ENCODE measurements around the gene SETD1A.
"Not testable (repeated sequence)": the region's sequence is repeated elsewhere in the genome, so short reads cannot be mapped to it uniquely, and the experiment has no call there.

SETD1A gene

DNA sequence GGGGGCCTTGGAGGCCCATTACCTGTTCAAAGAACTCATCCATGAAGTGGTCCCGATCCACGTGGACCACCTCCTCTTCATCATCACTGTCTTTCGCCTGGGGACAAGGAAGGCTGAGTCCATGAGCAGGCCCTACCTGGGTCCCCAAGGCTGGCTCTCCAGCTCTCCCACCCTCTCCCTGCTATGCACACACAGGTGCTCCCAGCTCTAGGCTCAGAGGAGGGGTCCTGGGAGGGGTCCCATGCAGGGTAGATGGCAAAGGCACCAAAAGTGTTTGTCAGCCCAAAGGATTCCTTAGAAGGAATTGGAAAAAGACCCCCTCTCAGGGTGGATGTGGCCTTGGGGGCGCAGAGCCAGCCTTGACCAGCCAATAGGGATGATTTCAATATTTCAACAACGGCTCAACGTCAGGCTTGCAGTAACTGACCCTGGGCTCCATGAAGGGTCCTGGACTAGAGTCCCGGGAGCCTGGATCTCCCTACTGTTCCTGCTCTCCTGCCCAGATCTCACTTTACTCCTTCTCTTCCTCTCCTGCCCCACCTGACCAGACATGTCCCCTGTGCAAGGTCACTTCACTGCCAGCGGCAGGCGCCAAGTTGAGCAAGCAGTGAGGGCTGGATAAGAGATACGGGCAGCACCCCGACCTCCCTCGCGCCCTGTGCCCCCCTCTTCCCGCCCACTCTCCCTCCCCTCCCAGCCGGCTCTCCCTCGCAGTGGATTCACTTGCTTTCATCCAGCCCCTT, 44.1 kb downstream of the SETD1A start:
- DNase-seq: no peak

GRCh38 chr16:31002250-31002700, 44.7 kb downstream of the SETD1A start:
- no peak for DNase-seq

DNA sequence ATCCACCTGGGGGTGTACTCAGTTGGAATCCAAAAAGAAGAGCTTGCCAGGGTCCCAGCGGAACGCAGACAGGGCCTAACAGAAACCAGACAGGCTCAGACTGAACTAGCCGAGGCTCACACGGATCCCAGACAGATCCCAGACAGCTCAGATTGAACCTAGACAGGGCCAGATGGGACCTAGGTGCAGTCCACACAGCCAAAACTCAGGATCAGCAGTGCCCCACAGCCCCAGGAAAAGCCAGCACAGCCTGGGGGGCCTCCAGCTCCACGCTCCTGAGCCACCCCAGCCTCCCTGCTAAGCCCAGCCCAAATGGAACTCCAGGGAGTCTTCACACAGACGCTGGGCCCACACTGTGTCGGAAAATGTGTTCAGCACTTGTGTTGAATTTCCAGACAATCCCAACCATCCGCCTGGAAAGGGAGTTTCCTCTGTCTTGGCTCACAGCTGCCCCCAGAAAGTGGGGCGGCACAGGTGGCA, 45.3 kb downstream of the SETD1A start:
- no peak for DNase-seq

DNA sequence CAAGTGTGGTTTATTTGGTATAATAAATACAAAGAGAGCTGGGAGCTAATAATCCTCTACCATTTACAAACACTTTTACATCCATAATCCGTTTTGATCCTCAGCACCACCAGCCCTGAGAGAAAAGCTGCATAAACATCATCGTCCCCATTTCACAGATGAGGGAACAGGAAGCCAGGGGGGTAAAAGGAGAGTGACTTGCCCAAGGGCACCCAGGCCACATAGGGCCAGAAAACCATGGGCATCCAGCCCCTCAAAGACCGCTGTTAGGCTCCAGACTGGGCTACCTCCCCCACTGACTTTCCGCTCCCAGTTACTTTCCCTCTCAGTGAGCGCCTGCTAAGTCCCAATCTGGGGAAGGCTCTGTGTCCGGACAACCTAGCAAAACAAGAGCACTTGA, 46.2 kb downstream of the SETD1A start:
- DNase-seq: no peak

- no peak for DNase-seq
Measured at GRCh38 chr16:31004658-31005057, 47.1 kb downstream of the SETD1A start.

DNA sequence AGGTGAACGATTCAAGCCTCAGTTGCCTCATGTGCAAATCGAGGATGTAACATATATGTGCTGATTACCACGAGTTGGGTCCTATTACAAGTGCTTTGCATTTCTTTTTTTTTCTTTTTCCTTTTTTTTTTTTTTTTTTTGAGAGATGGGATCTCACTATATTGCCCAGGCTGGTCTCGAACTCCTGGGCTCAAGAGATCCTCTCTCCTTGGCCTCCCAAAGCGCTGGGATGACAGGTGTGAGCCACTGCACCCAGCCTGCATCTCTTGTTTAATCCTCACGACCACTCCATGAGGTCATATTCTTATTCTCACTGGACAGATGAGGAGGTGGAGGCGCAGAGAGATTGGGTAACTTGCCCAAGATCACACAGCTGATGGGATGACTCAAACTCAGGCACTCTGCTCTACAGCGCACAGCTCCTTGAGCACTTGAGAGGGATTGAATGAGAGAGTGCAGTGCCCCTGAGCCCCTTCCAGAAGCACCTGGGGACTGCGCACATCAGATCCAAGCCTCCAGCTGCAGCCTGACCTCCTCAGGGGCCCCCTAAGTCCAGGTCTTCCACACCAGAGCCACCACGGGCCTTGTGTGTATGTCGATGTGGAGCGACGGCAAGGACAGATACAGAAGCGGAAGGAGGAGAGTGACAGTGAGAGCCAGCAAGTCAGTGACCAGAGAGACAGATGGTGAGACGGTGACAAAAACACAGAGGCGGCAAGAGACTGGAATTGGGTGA, 48.0 kb downstream of the SETD1A start:
- DNase-seq: no peak

DNA sequence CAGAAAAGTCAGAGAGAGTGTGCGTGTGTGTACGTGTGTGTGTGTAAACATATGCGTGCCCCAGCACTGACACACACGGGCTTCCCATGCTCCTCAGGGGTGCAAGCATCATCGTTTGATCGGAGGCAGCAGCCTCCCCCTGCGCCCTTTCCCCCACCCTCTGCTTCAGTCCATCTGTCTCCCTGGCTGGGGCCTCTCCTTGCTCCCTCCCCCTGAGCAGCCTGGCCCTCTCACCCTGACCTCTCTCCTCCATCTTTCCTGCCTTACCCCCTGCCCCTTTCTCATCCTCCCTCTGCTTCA, 48.5 kb downstream of the SETD1A start:
- DNase-seq: no peak

GRCh38 chr16:31006589-31006988, 49.0 kb downstream of the SETD1A start:
- DNase-seq: no peak

GRCh38 chr16:31007684-31008083, 50.1 kb downstream of the SETD1A start:
- DNase-seq: no peak

GRCh38 chr16:31008149-31008548, 50.6 kb downstream of the SETD1A start:
- DNase-seq: no peak

- no peak for DNase-seq
Measured at GRCh38 chr16:31008551-31008950, 51.0 kb downstream of the SETD1A start.

DNA sequence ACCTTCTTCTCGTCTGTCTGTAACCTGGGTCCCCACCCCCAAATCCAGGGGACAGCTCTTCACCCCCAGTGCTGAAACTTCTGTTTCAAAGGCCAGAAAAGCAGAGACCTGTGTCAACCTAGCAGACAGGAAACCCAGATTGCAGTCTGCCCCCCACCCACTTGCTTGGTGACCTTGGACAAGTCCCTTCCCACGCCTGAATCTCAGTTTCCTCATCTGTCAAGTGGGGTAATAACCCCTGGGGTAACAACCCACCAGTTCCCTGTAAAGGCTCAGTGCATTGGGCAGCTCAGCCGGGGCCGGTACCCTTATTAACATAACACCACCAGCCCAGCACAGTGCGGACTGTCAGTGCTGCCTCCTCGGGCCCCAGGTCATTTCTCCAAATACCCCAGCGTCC, 51.6 kb downstream of the SETD1A start:
- no peak for DNase-seq

DNA sequence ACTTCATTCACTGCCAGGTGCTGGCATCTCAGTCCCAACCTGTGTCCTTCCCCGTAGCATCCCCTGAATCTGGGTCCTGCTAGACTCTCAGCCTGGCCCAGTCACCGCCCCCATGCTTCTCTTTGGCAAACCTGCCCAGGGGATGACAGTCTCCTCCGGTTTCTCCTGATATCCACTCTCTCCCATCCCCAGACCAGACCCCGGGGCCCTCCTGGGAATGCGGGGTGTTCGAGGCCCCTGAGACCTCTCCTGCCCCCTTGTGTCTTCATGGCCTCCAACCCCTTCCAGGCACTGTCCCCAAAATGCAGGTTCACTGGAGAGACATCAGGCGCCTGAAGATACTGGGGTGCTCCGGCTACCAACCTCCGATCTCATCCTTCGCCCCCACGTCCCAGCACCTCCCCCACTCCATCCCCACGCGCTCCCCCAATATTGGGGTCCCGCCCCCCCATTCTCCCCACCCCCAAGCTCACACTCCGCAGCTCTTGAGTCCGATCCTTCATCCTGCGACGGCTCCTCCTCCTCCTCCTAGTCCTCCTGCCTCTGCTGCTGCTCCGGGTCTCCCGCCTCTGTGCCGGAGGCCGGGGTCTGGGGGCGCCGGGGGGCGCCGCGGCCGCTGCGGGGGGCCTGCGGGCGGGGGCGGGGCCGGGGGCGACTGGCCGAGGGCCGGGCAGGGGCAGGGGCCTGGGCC, 52.5 kb downstream of the SETD1A start:
- DNase-seq: no peak

DNA sequence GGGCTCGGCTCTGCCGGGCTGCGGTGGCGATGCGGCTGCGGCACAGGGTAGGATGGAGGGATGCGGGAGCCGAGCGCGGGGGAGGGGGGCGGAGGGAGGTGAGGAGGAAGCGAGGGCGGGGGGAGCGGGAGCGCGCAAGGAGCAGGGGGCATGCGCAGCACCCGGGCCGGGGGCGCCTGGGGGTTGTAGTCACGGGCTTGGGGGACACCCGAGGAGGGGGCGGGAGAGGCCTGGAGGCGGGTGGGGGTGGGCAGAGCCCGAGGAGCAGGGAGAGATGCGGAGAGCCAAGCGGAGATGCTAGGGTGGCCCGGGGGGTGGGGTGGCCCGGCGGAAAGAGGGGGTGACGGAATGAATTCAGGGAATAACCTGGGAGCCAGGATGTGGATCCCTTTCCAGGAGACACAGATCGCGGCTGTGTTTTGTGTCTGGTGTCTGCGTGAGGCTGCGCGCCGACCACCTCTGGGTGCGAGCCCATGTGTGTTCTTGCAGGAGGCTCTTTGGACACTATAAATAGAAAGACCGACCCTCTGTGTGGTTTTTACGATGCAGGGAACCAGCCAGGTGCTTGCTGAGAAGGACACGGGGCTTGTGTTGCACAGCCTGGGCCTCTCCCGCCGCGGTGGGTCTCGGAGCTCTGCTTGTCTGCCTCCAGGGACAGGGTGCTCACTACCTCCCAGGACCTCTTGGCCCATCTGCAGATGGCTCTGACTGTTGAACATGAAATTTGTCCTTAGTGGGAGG, 53.2 kb downstream of the SETD1A start, which contains the start of gene STX1B:
TSS of gene STX1B (minus strand) at position 54 of the 741 bp plus-strand sequence. CDS start 242 bp downstream, outside the sequence.
- DNase-seq: peak; percentile 68

- DNase-seq: not testable (repeated sequence)
Measured at GRCh38 chr16:31011815-31012214, 54.3 kb downstream of the SETD1A start.

GRCh38 chr16:31013292-31013691, 55.7 kb downstream of the SETD1A start:
- DNase-seq: not testable (repeated sequence)

DNA sequence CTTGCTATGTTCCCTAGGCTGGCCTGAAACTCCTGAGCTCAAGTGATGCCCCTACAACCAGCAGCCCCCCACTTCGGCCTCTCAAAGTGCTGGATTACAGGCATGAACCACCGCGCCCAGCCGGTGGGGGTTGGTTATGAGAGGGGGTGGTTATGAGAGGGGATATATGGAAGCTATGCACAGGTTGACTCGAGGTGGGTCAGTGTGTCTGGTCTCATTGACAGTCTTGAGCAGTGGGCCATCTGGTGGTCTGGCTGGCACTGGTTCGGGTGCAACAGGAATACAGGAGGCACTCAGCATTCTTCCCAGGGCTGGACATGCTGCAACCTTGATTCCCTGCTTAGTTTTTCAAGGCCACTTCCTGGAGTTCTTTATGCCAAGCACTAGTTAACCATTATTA, 58.5 kb downstream of the SETD1A start:
- DNase-seq: no peak

- not testable (repeated sequence) for DNase-seq
Measured at GRCh38 chr16:31017756-31018155, 60.2 kb downstream of the SETD1A start.

GRCh38 chr16:31020536-31020935, 63.0 kb downstream of the SETD1A start:
- no peak for DNase-seq

- DNase-seq: no peak
Measured at GRCh38 chr16:31022544-31023251, 65.1 kb downstream of the SETD1A start.

DNA sequence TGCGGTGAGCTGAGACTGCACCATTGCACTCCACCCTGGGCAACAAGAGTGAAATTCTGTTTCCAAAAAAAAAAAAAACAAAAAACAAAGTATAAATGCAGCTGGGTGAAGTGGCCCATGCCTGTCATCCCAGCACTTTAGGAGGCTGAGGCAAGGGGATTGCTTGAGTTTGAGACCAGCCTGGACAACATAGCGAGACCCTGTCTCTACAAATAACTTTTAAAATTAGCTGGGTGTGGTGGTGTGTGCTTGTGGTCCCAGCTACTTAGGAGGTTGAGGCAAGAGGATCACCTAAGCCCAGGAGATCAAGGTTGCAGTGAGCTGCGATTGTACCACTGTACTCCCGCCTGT, 65.7 kb downstream of the SETD1A start:
- no peak for DNase-seq

DNA sequence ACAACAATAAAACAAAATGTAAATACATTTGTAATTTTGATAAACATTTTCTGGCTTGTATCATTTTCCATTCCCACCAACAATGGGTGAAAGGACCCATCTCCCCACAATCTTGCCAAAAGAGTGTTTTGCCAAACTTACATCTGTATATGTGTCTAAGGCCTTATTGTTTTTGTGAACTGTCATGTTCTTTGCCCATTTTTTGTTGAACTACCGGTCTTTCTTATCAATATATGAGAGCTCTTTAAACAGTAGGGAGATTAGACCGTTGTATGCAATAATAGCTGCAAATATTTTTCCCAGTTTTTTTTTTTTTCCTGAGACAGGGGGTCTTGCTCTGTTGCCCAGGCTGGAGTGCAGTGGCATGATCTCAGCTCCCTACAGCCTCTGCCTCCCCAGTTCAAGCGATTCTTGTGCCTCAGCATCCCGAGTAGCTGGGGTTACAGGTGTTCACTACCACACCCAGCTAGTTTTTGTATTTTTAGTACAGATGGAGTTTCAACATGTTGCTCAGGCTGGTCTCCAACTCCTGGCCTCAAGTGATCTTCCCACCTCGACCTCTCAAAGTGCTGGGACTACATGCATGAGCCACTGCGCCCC, 66.2 kb downstream of the SETD1A start:
- DNase-seq: no peak
